GM12864 (cell line): ENCODE results near the gene AFF2.

ENCODE experiments used
- DNase-seq: peaks from one replicate; pipeline ENCODE4 v3.0.0-alpha.2; 2011; ENCODE audit warnings: low read depth
- H3K4me3 ChIP-seq: 2 replicates; pipeline ENCODE4 v1.5.1; 2011; ENCODE audit warnings: mild to moderate bottlenecking, low read depth, low read length, control low read depth
- TF ChIP-seq, protein P1 (sequence below): IDR thresholded peaks from 2 replicates; pipeline ENCODE4 v1.5.1; 2011; ENCODE audit warnings: low read depth, mild to moderate bottlenecking, moderate library complexity, low read length, control low read depth, inconsistent platforms; ENCODE audit errors: missing control alignments

The AFF2 gene

DNA sequence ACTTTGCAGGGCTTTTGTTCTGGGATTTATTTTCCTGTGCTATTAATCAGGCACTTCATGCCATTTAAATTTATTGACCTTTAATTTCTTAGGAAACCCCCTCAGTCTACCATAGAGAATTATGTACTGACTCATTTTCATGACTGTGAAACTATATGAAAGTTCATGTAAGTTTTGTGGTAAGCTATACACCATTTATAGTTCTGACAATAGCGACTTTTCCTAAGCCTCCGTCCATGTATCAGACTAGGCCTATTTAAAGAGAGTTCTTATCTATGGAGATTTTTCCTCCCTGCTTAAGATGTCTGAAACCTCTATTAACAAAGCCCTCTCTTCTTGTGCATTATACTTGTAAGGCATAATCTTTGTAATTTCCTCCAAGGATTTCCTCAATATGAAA lies 111.6 kb downstream of the AFF2 start:
- DNase-seq, result no peak
- TF ChIP-seq, protein P1, sequence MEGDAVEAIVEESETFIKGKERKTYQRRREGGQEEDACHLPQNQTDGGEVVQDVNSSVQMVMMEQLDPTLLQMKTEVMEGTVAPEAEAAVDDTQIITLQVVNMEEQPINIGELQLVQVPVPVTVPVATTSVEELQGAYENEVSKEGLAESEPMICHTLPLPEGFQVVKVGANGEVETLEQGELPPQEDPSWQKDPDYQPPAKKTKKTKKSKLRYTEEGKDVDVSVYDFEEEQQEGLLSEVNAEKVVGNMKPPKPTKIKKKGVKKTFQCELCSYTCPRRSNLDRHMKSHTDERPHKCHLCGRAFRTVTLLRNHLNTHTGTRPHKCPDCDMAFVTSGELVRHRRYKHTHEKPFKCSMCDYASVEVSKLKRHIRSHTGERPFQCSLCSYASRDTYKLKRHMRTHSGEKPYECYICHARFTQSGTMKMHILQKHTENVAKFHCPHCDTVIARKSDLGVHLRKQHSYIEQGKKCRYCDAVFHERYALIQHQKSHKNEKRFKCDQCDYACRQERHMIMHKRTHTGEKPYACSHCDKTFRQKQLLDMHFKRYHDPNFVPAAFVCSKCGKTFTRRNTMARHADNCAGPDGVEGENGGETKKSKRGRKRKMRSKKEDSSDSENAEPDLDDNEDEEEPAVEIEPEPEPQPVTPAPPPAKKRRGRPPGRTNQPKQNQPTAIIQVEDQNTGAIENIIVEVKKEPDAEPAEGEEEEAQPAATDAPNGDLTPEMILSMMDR, result no peak
- no peak overlapping the region for H3K4me3 ChIP-seq

DNA sequence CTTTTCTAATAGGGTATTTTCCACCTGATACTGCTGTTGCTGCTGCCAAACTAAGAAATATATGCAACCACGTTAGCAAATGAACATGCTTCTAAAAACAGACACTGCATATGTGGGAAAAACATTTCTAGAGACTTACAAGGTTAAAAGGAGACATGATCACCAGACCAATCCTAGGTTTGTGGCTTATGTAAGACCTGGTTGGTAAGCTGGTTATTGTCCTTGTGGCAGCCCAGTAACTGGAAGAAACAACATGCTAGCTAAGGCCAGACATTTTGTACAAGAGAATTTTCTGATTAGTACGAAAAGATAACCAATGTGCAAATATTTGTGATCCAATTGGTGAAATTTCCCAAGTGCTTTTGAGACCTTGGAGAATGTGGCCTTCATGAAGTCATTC lies 112.0 kb downstream of the AFF2 start:
- TF ChIP-seq, protein P1, result no peak
- DNase-seq, result no peak
- H3K4me3 ChIP-seq, result no peak overlapping the region

DNA sequence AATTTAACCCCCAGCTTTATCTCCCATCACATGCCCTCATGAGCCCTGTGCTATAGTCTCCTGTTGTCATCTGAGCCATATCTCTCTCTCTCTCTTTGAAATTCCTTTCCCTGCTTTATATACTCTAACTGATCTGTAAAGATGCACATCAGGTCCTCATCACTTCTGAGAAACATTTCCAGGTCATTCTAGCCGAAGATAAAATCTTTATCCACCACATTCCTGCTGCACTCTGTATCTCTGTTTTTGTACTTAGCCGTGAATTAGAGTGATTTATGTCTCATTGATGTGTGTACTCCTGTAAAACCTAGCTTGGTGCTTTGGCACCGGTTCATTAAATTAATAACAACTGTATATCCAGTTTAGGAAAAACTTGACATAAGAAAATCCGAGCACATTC lies 113.2 kb downstream of the AFF2 start:
- TF ChIP-seq, protein P1, result no peak
- DNase-seq, result no peak
- no peak overlapping the region for H3K4me3 ChIP-seq

DNA sequence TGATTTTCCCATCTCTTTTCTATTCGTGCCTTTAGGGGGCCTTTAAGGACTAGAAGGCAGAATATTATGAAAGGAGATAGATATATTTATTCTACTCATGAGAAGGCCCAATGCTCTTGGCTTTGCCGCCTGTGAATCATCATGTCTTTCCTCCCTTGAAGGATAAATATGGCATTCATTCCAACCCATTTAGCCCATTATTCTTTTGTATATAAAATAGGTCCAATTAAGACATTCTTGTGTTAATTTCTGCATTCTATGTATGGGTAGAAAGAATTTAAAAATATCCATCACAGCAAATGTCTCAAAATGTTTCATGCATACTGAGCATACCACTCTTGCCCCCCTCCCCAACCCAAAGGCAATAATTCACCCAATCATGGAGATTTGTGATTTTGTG lies 115.1 kb downstream of the AFF2 start:
- H3K4me3 ChIP-seq, result no peak overlapping the region
- DNase-seq, result no peak
- TF ChIP-seq, protein P1, result no peak

DNA sequence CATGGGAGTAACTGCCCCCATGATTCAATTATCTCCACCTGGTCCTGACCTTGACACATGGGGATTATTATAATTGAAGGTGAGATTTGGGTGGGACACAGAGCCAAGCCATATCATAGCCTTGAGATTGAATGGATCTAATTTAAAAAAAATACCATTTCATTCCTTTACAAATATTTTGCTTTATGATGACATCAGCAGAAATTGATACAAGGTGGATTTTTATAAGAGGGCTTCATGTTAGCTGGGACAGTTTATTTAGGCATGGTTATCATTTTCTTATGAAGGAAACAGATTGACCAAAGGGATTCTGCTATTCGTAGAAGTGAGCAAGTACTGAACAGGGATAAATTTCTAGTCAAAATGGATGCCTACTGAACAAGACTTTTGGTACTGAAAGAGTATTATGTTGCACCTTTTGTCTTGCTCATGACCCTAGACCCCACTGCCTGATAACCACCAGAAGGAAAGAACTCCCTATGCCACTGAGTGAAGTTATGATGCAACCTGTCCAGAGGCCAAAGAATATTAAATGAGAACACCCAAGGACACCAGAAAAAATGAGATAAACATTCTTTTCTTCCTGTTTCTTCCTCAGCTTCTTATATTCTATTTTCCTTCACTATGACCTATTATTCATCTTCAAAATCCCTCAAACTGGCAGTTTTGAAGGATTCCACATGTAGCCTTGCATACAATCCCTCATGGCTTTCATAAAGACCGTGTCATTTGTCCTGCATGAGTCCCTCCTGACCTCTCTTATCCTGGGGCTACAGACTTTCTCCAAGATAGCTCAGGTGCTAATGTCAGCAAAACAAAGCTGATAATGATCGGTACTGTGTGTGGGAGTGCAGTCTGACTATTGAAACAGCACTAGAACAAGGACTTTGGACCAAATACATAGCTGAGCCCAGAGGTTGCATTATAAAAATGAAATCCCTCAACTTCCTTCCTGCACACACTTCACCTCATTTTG lies 118.3 kb downstream of the AFF2 start:
- no peak for DNase-seq
- TF ChIP-seq, protein P1, result no peak
- H3K4me3 ChIP-seq, result no peak overlapping the region

DNA sequence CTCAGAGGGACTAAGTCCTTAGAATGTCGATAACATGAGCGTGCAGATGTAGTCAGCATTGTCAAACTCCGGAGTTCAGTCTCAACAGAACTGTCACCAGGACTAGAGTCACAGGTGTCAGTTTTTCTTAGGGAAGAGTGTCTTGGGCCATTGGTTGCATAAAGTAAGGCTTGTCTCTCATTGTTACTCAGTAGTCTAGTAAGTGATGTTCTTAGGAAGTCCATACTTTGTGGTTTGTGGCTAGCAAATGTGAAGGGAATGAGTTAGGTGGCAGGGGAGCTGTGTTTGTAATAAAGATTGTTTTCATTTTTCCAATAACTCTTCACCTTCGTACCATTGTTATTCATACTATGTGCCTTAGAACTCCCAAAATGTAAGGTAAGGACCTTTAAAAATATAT lies 119.6 kb downstream of the AFF2 start:
- H3K4me3 ChIP-seq, result no peak overlapping the region
- TF ChIP-seq, protein P1, result no peak
- DNase-seq, result no peak

DNA sequence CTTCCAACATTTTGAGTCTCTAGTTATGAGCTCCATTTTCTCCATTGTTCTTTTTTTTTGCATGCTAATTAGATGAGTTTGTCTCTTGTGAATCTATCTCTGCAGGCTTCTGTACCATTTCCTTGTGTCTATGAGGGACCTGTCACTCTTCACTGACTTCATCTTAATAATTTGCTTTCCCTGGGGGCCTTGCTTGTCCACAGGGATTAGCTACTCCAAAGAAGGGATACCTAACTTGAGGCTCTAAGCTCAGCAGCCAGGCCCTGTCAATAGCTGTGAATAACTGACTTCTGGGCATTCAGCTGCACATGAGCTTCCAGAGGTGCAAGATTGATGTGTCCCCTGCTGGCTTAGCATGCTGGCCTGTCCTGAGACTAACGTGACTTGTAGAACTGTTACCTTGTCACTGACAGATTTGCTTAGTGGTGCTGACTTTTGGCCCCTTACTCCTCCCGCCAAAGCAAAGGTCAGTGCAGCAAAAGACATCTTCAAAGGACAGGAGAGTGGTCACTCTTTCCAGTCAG lies 124.6 kb downstream of the AFF2 start:
- H3K4me3 ChIP-seq, result no peak overlapping the region
- DNase-seq, result no peak
- TF ChIP-seq, protein P1, result no peak
